HCT116 (cell line): ENCODE data around the gene TBC1D22B. TPM values are rescaled to one million over a fixed set of nuclear protein-coding genes. Genes with fewer than 3 reads are reported as not detected.

Source experiments
- ATAC-seq: fragments of 200-7000 bp; cut with Tn5 transposase; 2 replicates; pipeline ENCODE4 v1.9.1; 2020; ENCODE audit warnings: mild to moderate bottlenecking, moderate library complexity
- BruUV-seq: library from RNA; stranded (reverse); fragments of 400-500 nt; replicated peaks from 2 replicates; lab custom pipeline; 2021; lab: Mats Ljungman, UMichigan
- CTCF ChIA-PET: fragments of 300-600 bp; sonication (Branson Sonifier 250); formaldehyde crosslinking; loops from one replicate; lab custom pipeline; 2021; ENCODE audit warnings: antibody characterized with exemption; lab: Charles Lee
- POLR2A ChIA-PET: fragments of 300-600, 350-600 bp; sonication (Branson Sonifier 250); formaldehyde crosslinking; loops from one replicate; lab custom pipeline; 2021; ENCODE audit warnings: antibody characterized with exemption; lab: Charles Lee
- RAD21 ChIA-PET, 2 experiments: fragments of 300-600 bp; sonication (Branson Sonifier 250); formaldehyde crosslinking; loops; one replicate each; lab custom pipeline; 2023; ENCODE audit warnings: low total read pairs in 2 of 2; ENCODE audit not compliant: uncharacterized antibody in 2 of 2, unreplicated experiment in 2 of 2, low non-redundant PET in 1 of 2; lab: Charles Lee
- DNase-seq: peaks from one replicate; pipeline ENCODE4 v3.0.0-alpha.2; 2010; ENCODE audit warnings: low read depth, low spot score
- H2AFZ ChIP-seq: fragments of 200-600 bp; shearing (Covaris generic), sonication (generic); 2 replicates; pipeline ENCODE4 v1.6.1; 2017; ENCODE audit warnings: low read depth, mixed run types, mixed read lengths, antibody characterized with exemption, low read length; ENCODE audit not compliant: poor library complexity, severe bottlenecking
- H3K27ac ChIP-seq: 2 replicates; pipeline ENCODE4 v1.5.1; 2012; ENCODE audit warnings: low read depth, low read length
- H3K27me3 ChIP-seq: fragments of 200-600 bp; sonication (generic); 2 replicates; pipeline ENCODE4 v1.6.1; 2016; ENCODE audit warnings: mixed run types, low read length, mixed read lengths; ENCODE audit not compliant: insufficient read depth
- H3K36me3 ChIP-seq, 2 experiments: fragments of 200-500 bp in 1 of 2; fragments of 200-600 bp in 1 of 2; sonication (Bioruptor generic) in 1 of 2; sonication (generic) in 1 of 2; 2 replicates each; pipeline versions ENCODE4 v1.5.1 to v1.6.1; 2014 to 2016; ENCODE audit warnings: low read length in 2 of 2, inconsistent platforms in 1 of 2, mixed read lengths in 1 of 2, mixed run types in 1 of 2; ENCODE audit not compliant: insufficient read depth in 2 of 2, control insufficient read depth in 1 of 2
- H3K4me1 ChIP-seq, 2 experiments: fragments of 200-600 bp in 1 of 2; sonication (generic) in 1 of 2; 2 replicates each; pipeline versions ENCODE4 v1.5.1 to v1.6.1; 2012 to 2017; ENCODE audit warnings: low read length in 2 of 2, inconsistent platforms in 1 of 2, mild to moderate bottlenecking in 1 of 2, mixed read lengths in 1 of 2, mixed run types in 1 of 2, moderate library complexity in 1 of 2; ENCODE audit not compliant: insufficient read depth in 2 of 2, control insufficient read depth in 1 of 2
- H3K4me2 ChIP-seq: fragments of 200-600 bp; sonication (generic); 2 replicates; pipeline ENCODE4 v1.6.1; 2017; ENCODE audit warnings: mixed run types, low read length, mixed read lengths
- H3K4me3 ChIP-seq, 2 experiments: fragments of 200-600 bp in 1 of 2; sonication (generic) in 1 of 2; replicated peaks in 1 of 2; 2 replicates each; pipeline ENCODE4 v1.5.1; 2011 to 2016; ENCODE audit warnings: low read length in 2 of 2, control low read depth in 1 of 2, low read depth in 1 of 2, mild to moderate bottlenecking in 1 of 2, mixed read lengths in 1 of 2, mixed run types in 1 of 2
- H3K79me2 ChIP-seq: fragments of 200-600 bp; sonication (generic); 2 replicates; pipeline ENCODE4 v1.6.1; 2017; ENCODE audit warnings: mild to moderate bottlenecking, mixed run types, low read length, moderate library complexity, mixed read lengths; ENCODE audit not compliant: insufficient read depth
- H3K9ac ChIP-seq: fragments of 200-600 bp; sonication (generic); 2 replicates; pipeline ENCODE4 v1.6.1; 2016; ENCODE audit warnings: low read length, mixed read lengths
- H3K9me2 ChIP-seq: fragments of 200-600 bp; sonication (generic), shearing (Covaris generic); 2 replicates; pipeline ENCODE4 v1.6.1; 2017; ENCODE audit warnings: mixed run types, mild to moderate bottlenecking, moderate library complexity; ENCODE audit not compliant: insufficient read depth
- H3K9me3 ChIP-seq, 2 experiments: fragments of 200-500 bp in 1 of 2; fragments of 200-600 bp in 1 of 2; sonication (Bioruptor generic) in 1 of 2; sonication (generic) in 1 of 2; 2 replicates each; pipeline ENCODE4 v1.6.1; 2014 to 2017; ENCODE audit warnings: low read length in 2 of 2, mixed read lengths in 2 of 2, inconsistent platforms in 1 of 2, low read depth in 1 of 2, mild to moderate bottlenecking in 1 of 2, mixed run types in 1 of 2, moderate library complexity in 1 of 2; ENCODE audit not compliant: control insufficient read depth in 1 of 2, insufficient read depth in 1 of 2
- H4K20me1 ChIP-seq: fragments of 200-600 bp; sonication (generic), shearing (Covaris generic); 2 replicates; pipeline ENCODE4 v1.6.1; 2017; ENCODE audit warnings: mixed run types, mild to moderate bottlenecking, moderate library complexity; ENCODE audit not compliant: insufficient read depth
- CBX3 ChIP-seq: IDR thresholded peaks from 2 replicates; pipeline ENCODE4 v1.6.1; 2012; ENCODE audit warnings: low read depth
- EGR1 ChIP-seq: IDR thresholded peaks from 2 replicates; pipeline ENCODE4 v1.6.1; 2012; ENCODE audit warnings: low read depth
- ELF1 ChIP-seq: IDR thresholded peaks from 2 replicates; pipeline ENCODE4 v1.6.1; 2012; ENCODE audit warnings: low read depth, borderline replicate concordance
- EZH2 ChIP-seq: fragments of 200-600 bp; sonication (generic); IDR thresholded peaks from 2 replicates; pipeline ENCODE4 v1.6.1; 2017; ENCODE audit warnings: antibody characterized with exemption, mixed run types
- FOSL1 ChIP-seq: IDR thresholded peaks from 2 replicates; pipeline ENCODE4 v1.6.1; 2012; ENCODE audit warnings: low read depth
- JUND ChIP-seq: IDR thresholded peaks from 2 replicates; pipeline ENCODE4 v1.6.1; 2012
- MAX ChIP-seq: IDR thresholded peaks from 2 replicates; pipeline ENCODE4 v1.6.1; 2012
- POLR2A ChIP-seq: IDR thresholded peaks from 2 replicates; pipeline ENCODE4 v1.7.0; 2011; ENCODE audit warnings: borderline replicate concordance; ENCODE audit not compliant: insufficient read depth, insufficient read length; ENCODE audit errors: extremely low read depth
- POLR2AphosphoS5 ChIP-seq: IDR thresholded peaks from 2 replicates; pipeline ENCODE4 v1.6.1; 2011; ENCODE audit warnings: mild to moderate bottlenecking, low read depth, low read length, moderate library complexity
- RAD21 ChIP-seq: IDR thresholded peaks from 2 replicates; pipeline ENCODE4 v1.6.1; 2012; ENCODE audit warnings: low read depth, mild to moderate bottlenecking
- SIN3A ChIP-seq: IDR thresholded peaks from 2 replicates; pipeline ENCODE4 v1.6.1; 2012; ENCODE audit warnings: low read depth
- SP1 ChIP-seq: IDR thresholded peaks from 2 replicates; pipeline ENCODE4 v1.6.1; 2012; ENCODE audit warnings: low read depth
- SRF ChIP-seq: IDR thresholded peaks from 2 replicates; pipeline ENCODE4 v1.6.1; 2012; ENCODE audit warnings: low read depth
- YY1 ChIP-seq: IDR thresholded peaks from 2 replicates; pipeline ENCODE4 v1.6.1; 2011; ENCODE audit warnings: low read length, low read depth, moderate library complexity, mild to moderate bottlenecking; ENCODE audit not compliant: insufficient replicate concordance; ENCODE audit errors: extremely low read depth
- ZBTB33 ChIP-seq: IDR thresholded peaks from 2 replicates; pipeline ENCODE4 v1.6.1; 2011; ENCODE audit warnings: mild to moderate bottlenecking, low read length, moderate library complexity; ENCODE audit not compliant: insufficient replicate concordance; ENCODE audit errors: extremely low read depth
- ZFX ChIP-seq: fragments of 450-650 bp; IDR thresholded peaks from 2 replicates; pipeline ENCODE4 v1.6.1; 2017
- intact Hi-C: fragments of 100-400 bp; cut with micrococcal nuclease; formaldehyde crosslinking; loops from 2 replicates; pipeline ENCODE4 v1.10.0; 2022
- total RNA-seq: library from RNA; stranded (reverse); gene quantifications from one replicate; pipeline ENCODE4 v1.2.1, GENCODE V29; 2021; ENCODE audit not compliant: unreplicated experiment

The TBC1D22B gene
- total RNA-seq, 1 experiment from 2014 or later = 9.1 TPM

GRCh38 chr6:37321101-37321500 lies 63.5 kb downstream of the TBC1D22B start:
- CTCF ChIA-PET = interaction anchor here (0.6 kb wide), 1 partner anchor 56 kb away, joined by 3 read pairs; no protein-coding TSS in a partner anchor
- Histone ChIP-seq H3K27me3 (no peaks in the 10 kb centered on the region), H3K9me3 (no peaks in the 10 kb centered on the region), H4K20me1 (no peaks in the 10 kb centered on the region), H3K27ac (no peak overlapping the region), H3K9ac (no peak overlapping the region), H3K36me3 (peaks cover 16 to 19% of the 10 kb centered on the region in 2 experiments; a peak in 3 of 4 replicates), H3K4me1 (peaks cover 0 to 22% of the 10 kb centered on the region in 2 experiments; a peak in 2 of 4 replicates), H3K9me2 (no peaks in the 10 kb centered on the region), H3K4me2 (no peak overlapping the region), H2AFZ (no peak overlapping the region), H3K79me2 (no peaks in the 10 kb centered on the region), H3K4me3 (no peak overlapping the region)
- BruUV-seq = no TSS peak
- intact Hi-C loops = loop anchor here (10.0 kb wide), 1 partner anchor 374 kb away; the partner anchor contains the start of gene MDGA1
- no peak for DNase-seq
- RAD21 ChIA-PET = no interaction called here
- ATAC-seq = no peak
- POLR2A ChIA-PET = no interaction called here
- TF ChIP-seq CBX3 (no peak), EZH2 (no peak), ZFX (no peak), EGR1 (no peak), SIN3A (no peak), FOSL1 (no peak), ZBTB33 (no peak), POLR2AphosphoS5 (no peak), JUND (no peak), SRF (no peak), POLR2A (no peak), RAD21 (no peak), ELF1 (no peak), YY1 (no peak), MAX (no peak), SP1 (no peak)
